Type B pancreatic cell (in vitro differentiated cells): Measurements from ENCODE around the gene CACNA1G. TPM values are rescaled to one million over a fixed set of nuclear protein-coding genes. Genes with fewer than 3 reads are reported as not detected.

ENCODE experiments used
- DNase-seq: peaks from one replicate; pipeline ENCODE4 v3.0.0; 2021; ENCODE audit warnings: mixed read lengths; ENCODE audit not compliant: unreplicated experiment; ENCODE audit errors: extremely low spot score
- H3K27ac Mint-ChIP-seq: 2 replicates; pipeline ENCODE4 v1.8.0; 2021; ENCODE audit warnings: mild to moderate bottlenecking, mixed read lengths
- H3K27me3 Mint-ChIP-seq: 2 replicates; pipeline ENCODE4 v1.8.0; 2021; ENCODE audit warnings: mixed read lengths
- H3K36me3 Mint-ChIP-seq: 2 replicates; pipeline ENCODE4 v1.8.0; 2021; ENCODE audit warnings: mixed read lengths
- H3K4me1 Mint-ChIP-seq: one replicate; pipeline ENCODE4 v1.8.0; 2021; ENCODE audit warnings: mixed read lengths; ENCODE audit not compliant: unreplicated experiment
- H3K4me3 Mint-ChIP-seq: 2 replicates; pipeline ENCODE4 v1.8.0; 2021; ENCODE audit warnings: mild to moderate bottlenecking, mixed read lengths
- H3K9me3 Mint-ChIP-seq: 2 replicates; pipeline ENCODE4 v1.8.0; 2021; ENCODE audit warnings: mixed read lengths
- CTCF ChIP-seq: fragments of 200-600 bp; sonication (generic); conservative IDR thresholded peaks from 2 replicates; pipeline ENCODE4 v1.5.0; 2021; ENCODE audit warnings: antibody characterized with exemption, mild to moderate bottlenecking
- total RNA-seq: library from RNA; stranded (reverse); gene quantifications from 2 replicates; pipeline ENCODE4 v1.2.1, GENCODE V29; 2021; ENCODE audit warnings: low replicate concordance

The CACNA1G gene
- total RNA-seq, 1 donor from 2014 or later, result 27.8 TPM

GRCh38 chr17:50596191-50597037 lies 35.9 kb downstream of the CACNA1G start:
- no peaks in the 10 kb centered on the region for H3K9me3 Mint-ChIP-seq
- H3K27ac Mint-ChIP-seq, result no peak overlapping the region
- H3K36me3 Mint-ChIP-seq, result no peaks in the 10 kb centered on the region
- peaks cover 2% of the 10 kb centered on the region for H3K27me3 Mint-ChIP-seq
- DNase-seq, result no peak
- peaks cover 14% of the 10 kb centered on the region for H3K4me1 Mint-ChIP-seq
- peak; percentile 63 for TF ChIP-seq CTCF
- no peak overlapping the region for H3K4me3 Mint-ChIP-seq

GRCh38 chr17:50598487-50598886 lies 38.0 kb downstream of the CACNA1G start:
- Mint-ChIP-seq H3K36me3 (no peaks in the 10 kb centered on the region), H3K9me3 (no peaks in the 10 kb centered on the region), H3K4me1 (peaks cover 22% of the 10 kb centered on the region), H3K27ac (no peak overlapping the region), H3K27me3 (peaks cover 12% of the 10 kb centered on the region), H3K4me3 (no peak overlapping the region)
- no peak for DNase-seq
- no peak for TF ChIP-seq CTCF

- Mint-ChIP-seq H3K9me3 (no peaks in the 10 kb centered on the region), H3K4me1 (peaks cover 19% of the 10 kb centered on the region), H3K27ac (no peak overlapping the region), H3K36me3 (no peaks in the 10 kb centered on the region), H3K27me3 (peaks cover 12% of the 10 kb centered on the region), H3K4me3 (no peak overlapping the region)
- no peak for DNase-seq
- no peak for TF ChIP-seq CTCF
Observed at GRCh38 chr17:50599606-50600005, 39.1 kb downstream of the CACNA1G start.

- Mint-ChIP-seq H3K4me1 (peaks cover 19% of the 10 kb centered on the region), H3K4me3 (no peak overlapping the region), H3K27me3 (peaks cover 19% of the 10 kb centered on the region), H3K9me3 (no peaks in the 10 kb centered on the region), H3K36me3 (no peaks in the 10 kb centered on the region), H3K27ac (no peak overlapping the region)
- no peak for DNase-seq
- TF ChIP-seq CTCF, result no peak
Observed at GRCh38 chr17:50601823-50602375, 41.4 kb downstream of the CACNA1G start.

- DNase-seq, result no peak
- H3K27ac Mint-ChIP-seq, result no peak overlapping the region
- peaks cover 19% of the 10 kb centered on the region for H3K4me1 Mint-ChIP-seq
- H3K36me3 Mint-ChIP-seq, result no peaks in the 10 kb centered on the region
- H3K27me3 Mint-ChIP-seq, result peaks cover 19% of the 10 kb centered on the region
- TF ChIP-seq CTCF, result no peak
- H3K4me3 Mint-ChIP-seq, result no peak overlapping the region
- no peaks in the 10 kb centered on the region for H3K9me3 Mint-ChIP-seq
Observed at GRCh38 chr17:50602836-50603235, 42.3 kb downstream of the CACNA1G start.
